ENCODE measurements around the gene ACVRL1. TPM values are rescaled to one million over a fixed set of nuclear protein-coding genes. Genes with fewer than 3 reads are reported as not detected.

ACVRL1 gene
- total RNA-seq, 1 experiment from 2014 or later, result not detected

GRCh38 chr12:51905471-51906429, 1.6 kb upstream of the ACVRL1 start:
- no peaks in the 10 kb centered on the region for H3K27me3 ChIP-seq (replicated peaks; ENCODE audit: control insufficient read depth, insufficient read depth, low read length)
- peaks cover 8% of the 10 kb centered on the region for H3K4me1 Mint-ChIP-seq (ENCODE audit: low read depth, unreplicated experiment)
- no peak overlapping the region for H3K4me3 Mint-ChIP-seq (ENCODE audit: unreplicated experiment)
- intact Hi-C loops (cut with micrococcal nuclease; ENCODE audit: unreplicated experiment), result no loop called here
- no peak for TF ChIP-seq CTCF (IDR thresholded peaks at IDR 0.05; ENCODE audit: insufficient read depth in 1 of 2, low read depth in 1 of 2, low read length in 1 of 2, severe bottlenecking in 1 of 2, unreplicated experiment in 1 of 2)
- H3K4me1 ChIP-seq, result peaks cover 6% of the 10 kb centered on the region
- H3K9me3 ChIP-seq, result no peaks in the 10 kb centered on the region
- BruUV-seq (replicated peaks), result no TSS peak
- DNase-seq, result peak in 1 of 2 experiments; percentile 40
- H3K27me3 Mint-ChIP-seq (ENCODE audit: insufficient read depth, unreplicated experiment), result no peaks in the 10 kb centered on the region
- POLR2A ChIA-PET, result no interaction called here
- CTCF ChIA-PET, result interaction anchor here (0.6 to 0.9 kb wide), 4 partner anchors 11 to 127 kb away, joined by 3 to 5 read pairs (median 4); no protein-coding TSS in a partner anchor
- no peaks in the 10 kb centered on the region for H3K36me3 ChIP-seq (ENCODE audit: control insufficient read depth, insufficient read depth, low read length)
- no peak overlapping the region for H3K27ac Mint-ChIP-seq (ENCODE audit: unreplicated experiment)
- no peak overlapping the region for H3K4me3 ChIP-seq (ENCODE audit: low read depth, low read length)
- no peaks in the 10 kb centered on the region for H3K9me3 Mint-ChIP-seq (ENCODE audit: unreplicated experiment)
- H3K36me3 Mint-ChIP-seq (ENCODE audit: insufficient read depth, unreplicated experiment), result no peaks in the 10 kb centered on the region

DNA sequence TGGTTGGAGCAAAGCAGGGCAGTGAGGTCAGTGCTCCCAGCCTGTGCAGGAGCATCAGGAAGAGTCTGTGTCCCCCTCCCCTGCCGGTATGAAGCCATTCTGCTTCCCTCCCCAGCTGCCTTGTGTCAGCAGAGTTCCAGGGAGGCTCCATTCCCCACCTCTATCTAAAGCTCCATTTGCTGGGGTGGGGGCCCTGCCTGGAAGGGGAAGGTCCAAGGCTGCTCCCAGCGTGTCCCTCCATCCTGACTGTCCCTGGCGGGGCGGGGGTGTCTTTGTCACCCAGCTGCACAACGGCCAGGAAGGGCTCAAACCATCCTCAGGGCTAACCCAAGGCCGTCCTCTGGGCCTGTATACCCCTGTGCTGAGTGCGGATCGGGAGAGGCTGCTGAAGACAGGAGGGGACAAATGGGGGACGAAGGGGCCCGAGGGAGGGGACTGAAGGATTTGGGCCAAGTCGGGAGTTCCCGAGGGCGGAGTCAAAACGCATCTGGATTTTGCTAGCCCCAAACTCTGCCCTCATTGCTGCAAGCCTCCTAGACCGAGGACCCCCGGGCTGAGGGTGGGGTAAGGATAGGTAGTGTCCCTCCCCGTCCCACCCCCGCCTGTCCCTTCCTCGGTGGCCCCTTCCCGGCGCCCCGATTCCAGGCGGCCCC, 748 bp upstream of the ACVRL1 start:
- no peaks in the 10 kb centered on the region for H3K9me3 ChIP-seq
- H3K36me3 ChIP-seq (ENCODE audit: control insufficient read depth, insufficient read depth, low read length), result no peaks in the 10 kb centered on the region
- no peak overlapping the region for H3K4me3 ChIP-seq (ENCODE audit: low read depth, low read length)
- H3K27me3 ChIP-seq (replicated peaks; ENCODE audit: control insufficient read depth, insufficient read depth, low read length), result no peaks in the 10 kb centered on the region
- intact Hi-C loops (cut with micrococcal nuclease; ENCODE audit: unreplicated experiment), result no loop called here
- ChIA-PET CTCF (interaction anchor here (0.7 kb wide), 1 partner anchor 31 kb away, joined by 3 read pairs; no protein-coding TSS in a partner anchor), POLR2A (no interaction called here)
- no peak for TF ChIP-seq CTCF (IDR thresholded peaks at IDR 0.05; ENCODE audit: insufficient read depth in 1 of 2, low read depth in 1 of 2, low read length in 1 of 2, severe bottlenecking in 1 of 2, unreplicated experiment in 1 of 2)
- Mint-ChIP-seq H3K27me3 (ENCODE audit: insufficient read depth, unreplicated experiment) (no peaks in the 10 kb centered on the region), H3K27ac (ENCODE audit: unreplicated experiment) (no peak overlapping the region), H3K4me1 (ENCODE audit: low read depth, unreplicated experiment) (peaks cover 8% of the 10 kb centered on the region), H3K4me3 (ENCODE audit: unreplicated experiment) (no peak overlapping the region), H3K36me3 (ENCODE audit: insufficient read depth, unreplicated experiment) (no peaks in the 10 kb centered on the region), H3K9me3 (ENCODE audit: unreplicated experiment) (no peaks in the 10 kb centered on the region)
- peak in 1 of 2 experiments; percentile 28 for DNase-seq
- BruUV-seq (replicated peaks), result no TSS peak
- H3K4me1 ChIP-seq, result no peaks in the 10 kb centered on the region; the same call in 1 of the 2 replicates

GRCh38 chr12:51907856-51908425, 637 bp downstream of the ACVRL1 start:
- H3K27ac Mint-ChIP-seq (ENCODE audit: unreplicated experiment), result no peak overlapping the region
- no peaks in the 10 kb centered on the region for H3K27me3 Mint-ChIP-seq (ENCODE audit: insufficient read depth, unreplicated experiment)
- ChIA-PET POLR2A (no interaction called here), CTCF (interaction anchor here (0.6 to 1.1 kb wide), 2 partner anchors 26 to 32 kb away, joined by 4 to 5 read pairs; no protein-coding TSS in a partner anchor)
- Histone ChIP-seq H3K9me3 (no peaks in the 10 kb centered on the region), H3K27me3 (replicated peaks; ENCODE audit: control insufficient read depth, insufficient read depth, low read length) (no peaks in the 10 kb centered on the region), H3K4me1 (no peaks in the 10 kb centered on the region; the same call in 1 of the 2 replicates), H3K4me3 (ENCODE audit: low read depth, low read length) (no peak overlapping the region), H3K36me3 (ENCODE audit: control insufficient read depth, insufficient read depth, low read length) (no peaks in the 10 kb centered on the region)
- peaks cover 8% of the 10 kb centered on the region for H3K4me1 Mint-ChIP-seq (ENCODE audit: low read depth, unreplicated experiment)
- no peak overlapping the region for H3K4me3 Mint-ChIP-seq (ENCODE audit: unreplicated experiment)
- BruUV-seq (replicated peaks), result no TSS peak
- H3K9me3 Mint-ChIP-seq (ENCODE audit: unreplicated experiment), result no peaks in the 10 kb centered on the region
- no peak for TF ChIP-seq CTCF (IDR thresholded peaks at IDR 0.05; ENCODE audit: insufficient read depth in 1 of 2, low read depth in 1 of 2, low read length in 1 of 2, severe bottlenecking in 1 of 2, unreplicated experiment in 1 of 2)
- H3K36me3 Mint-ChIP-seq (ENCODE audit: insufficient read depth, unreplicated experiment), result no peaks in the 10 kb centered on the region
- intact Hi-C loops (cut with micrococcal nuclease; ENCODE audit: unreplicated experiment), result no loop called here
- DNase-seq, result peak in 1 of 2 experiments; percentile 19
